ENCODE data around the gene SUFU. TPM values are rescaled to one million over a fixed set of nuclear protein-coding genes. Genes with fewer than 3 reads are reported as not detected.

Gene SUFU
- total and polyA plus RNA-seq, 2 of the 4 experiments (the other 2 are of a cell fraction), result 2.2 to 11.0 TPM

- no peak for TF ChIP-seq FOS (IDR thresholded peaks at IDR 0.05; ENCODE audit: low read depth, low read length)
- TF ChIP-seq MAFK (IDR thresholded peaks at IDR 0.05; ENCODE audit: low read depth, low read length), result no peak
- TF ChIP-seq MAZ (IDR thresholded peaks at IDR 0.05; ENCODE audit: borderline replicate concordance, low read depth, low read length), result no peak
- no peak for TF ChIP-seq SMC3 (IDR thresholded peaks at IDR 0.05; ENCODE audit: low read depth, low read length)
- no peak for TF ChIP-seq RAD21 (IDR thresholded peaks at IDR 0.05; ENCODE audit: low read length)
- TF ChIP-seq RCOR1 (IDR thresholded peaks at IDR 0.05; ENCODE audit: insufficient replicate concordance, low read length), result no peak
Observed at GRCh38 chr10:102545265-102545871, 41.6 kb downstream of the SUFU start (continued).

GRCh38 chr10:102545997-102546396, 42.2 kb downstream of the SUFU start:
- peak overlapping the region; percentile 32; the same call in 1 of the 2 replicates for H2BK120ac ChIP-seq (ENCODE audit: low read depth, low read length)
- TF ChIP-seq FOS (IDR thresholded peaks at IDR 0.05; ENCODE audit: low read depth, low read length) (no peak), NFE2L2 (IDR thresholded peaks at IDR 0.05; ENCODE audit: low read depth, low read length) (no peak), MAFK (IDR thresholded peaks at IDR 0.05; ENCODE audit: low read depth, low read length) (no peak), SMC3 (IDR thresholded peaks at IDR 0.05; ENCODE audit: low read depth, low read length) (no peak), CTCF (conservative IDR thresholded peaks at IDR 0.05; ENCODE audit: low read depth, low read length) (no peak), MXI1 (IDR thresholded peaks at IDR 0.05; ENCODE audit: borderline replicate concordance, low read depth, low read length) (no peak), BHLHE40 (IDR thresholded peaks at IDR 0.05; ENCODE audit: low read depth, low read length) (no peak), POLR2A (IDR thresholded peaks at IDR 0.05; ENCODE audit: low read depth, low read length) (no peak), CHD1 (IDR thresholded peaks at IDR 0.05; ENCODE audit: low read depth, low read length) (no peak), RCOR1 (IDR thresholded peaks at IDR 0.05; ENCODE audit: insufficient replicate concordance, low read length) (no peak), USF2 (IDR thresholded peaks at IDR 0.05; ENCODE audit: low read depth, low read length) (no peak), RAD21 (IDR thresholded peaks at IDR 0.05; ENCODE audit: low read length) (no peak), CEBPB (IDR thresholded peaks at IDR 0.05; ENCODE audit: low read depth, low read length) (no peak)

More at GRCh38 chr10:102545997-102546396, 42.2 kb downstream of the SUFU start:
- no peak overlapping the region for H3K56ac ChIP-seq (ENCODE audit: extremely low read depth, insufficient read depth, low read length)
- H2BK5ac ChIP-seq (ENCODE audit: low read depth, low read length, poor library complexity, severe bottlenecking), result peak overlapping the region; percentile 22
- 0 out of 2 replicates have a peak overlapping the region, but pooled peaks have one; percentile 5 for H3K23ac ChIP-seq (ENCODE audit: low read depth, low read length)
- no peak overlapping the region for H2AFZ ChIP-seq (replicated peaks; ENCODE audit: low read length, poor library complexity)
- H3K9me1 ChIP-seq (ENCODE audit: insufficient read depth, low read length), result peaks cover 16% of the 10 kb centered on the region
- peak overlapping the region; percentile 13; the same call in 1 of the 2 replicates for H4K91ac ChIP-seq (ENCODE audit: insufficient read depth, low read depth, low read length)
- H3K4me1 ChIP-seq (ENCODE audit: control insufficient read depth, insufficient read depth, low read length), result peaks cover 19% of the 10 kb centered on the region
- DNase-seq (no peak), ATAC-seq (ENCODE audit: low read depth) (no peak)
- peak overlapping the region; percentile 29; the same call in 2 of the 3 replicates for H2BK15ac ChIP-seq (ENCODE audit: low read depth, low read length)
- POLR2A ChIA-PET (ENCODE audit: unreplicated experiment), result no interaction called here
- BruUV-seq (replicated peaks), result no TSS peak
- H4K8ac ChIP-seq (ENCODE audit: low read depth in 2 of 2, low read length in 2 of 2), result peak overlapping the region in 1 of 2 experiments; percentile 53; a peak in 1 of 4 replicates
- H3K4me3 ChIP-seq (ENCODE audit: insufficient read depth, low read depth, low read length), result no peak overlapping the region
- no peak overlapping the region for H4K5ac ChIP-seq (ENCODE audit: low read depth, low read length)
- peak overlapping the region; percentile 31 for H2AK9ac ChIP-seq (replicated peaks; ENCODE audit: low read depth, low read length, poor library complexity)
- in situ Hi-C loops (cut with MboI; ENCODE audit: low sequenced_read_pairs) (no loop called here), dilution Hi-C loops (cut with HindIII; ENCODE audit: low sequenced_read_pairs, unreplicated experiment) (no loop called here), intact Hi-C loops (cut with micrococcal nuclease) (no loop called here)
- H2BK20ac ChIP-seq (ENCODE audit: low read depth, low read length), result no peak overlapping the region
- peaks cover 6% of the 10 kb centered on the region for H3K36me3 ChIP-seq (ENCODE audit: control insufficient read depth, insufficient read depth, low read length)
- H3K18ac ChIP-seq (ENCODE audit: low read depth, low read length), result peak overlapping the region; percentile 19; the same call in 1 of the 2 replicates
- peak overlapping the region; percentile 80; the same call in 1 of the 2 replicates for H3K14ac ChIP-seq (replicated peaks; ENCODE audit: low read depth, low read length)
- H3K27ac ChIP-seq (ENCODE audit: insufficient read depth, low read length), result peak overlapping the region; percentile 14; the same call in 1 of the 2 replicates
- H3K9me3 ChIP-seq (ENCODE audit: control insufficient read depth, insufficient read depth, low read length), result no peaks in the 10 kb centered on the region
- H3K79me1 ChIP-seq (ENCODE audit: low read depth in 1 of 2, low read length in 2 of 2), result peaks cover 23 to 48% of the 10 kb centered on the region in 2 experiments; a peak in 3 of 4 replicates
- H4K20me1 ChIP-seq (ENCODE audit: insufficient read depth, low read length), result peaks cover 15% of the 10 kb centered on the region
- H3K27me3 ChIP-seq (ENCODE audit: control insufficient read depth, insufficient read depth, low read length), result no peaks in the 10 kb centered on the region
- 25% methylated on average over 2 of the region's 2 CpGs; no CpG with 5 or more reads in 1 of the 2 experiments for WGBS, 2 experiments (ENCODE audit: extremely low coverage in 2 of 2, insufficient read length in 1 of 2)
- no peak overlapping the region for H3K4me2 ChIP-seq (ENCODE audit: low read depth, low read length)
- peak overlapping the region; percentile 49 for H2AK5ac ChIP-seq (ENCODE audit: low read depth, low read length)
- H3K4ac ChIP-seq (ENCODE audit: low read depth, low read length), result peak overlapping the region; percentile 37
- no peak overlapping the region for H3K9ac ChIP-seq (ENCODE audit: low read depth, low read length)
- CTCF ChIA-PET, result no interaction called here

Measured in IMR-90 (cell line).